K562 (cell line): ENCODE results near the gene MTLN. TPM values are rescaled to one million over a fixed set of nuclear protein-coding genes. Genes with fewer than 3 reads are reported as not detected.

Experiments
- CXXC5 ChIP-seq: fragments of 250-450 bp; sonication (Bioruptor Pico); IDR thresholded peaks from 2 replicates; pipeline ENCODE4 v1.8.0; 2022; ENCODE audit warnings: inconsistent platforms, mild to moderate bottlenecking, moderate library complexity
- ESRRA ChIP-seq: fragments of 450-650 bp; IDR thresholded peaks from 2 replicates; pipeline ENCODE4 v1.6.1; 2014; ENCODE audit warnings: low read depth, mild to moderate bottlenecking, moderate library complexity, borderline replicate concordance
- ILF3 ChIP-seq: fragments of 450-650 bp; IDR thresholded peaks from 2 replicates; pipeline ENCODE4 v1.6.1; 2018; ENCODE audit warnings: antibody characterized with exemption, mild to moderate bottlenecking, moderate library complexity, borderline replicate concordance
- MXI1 ChIP-seq: IDR thresholded peaks from 2 replicates; pipeline ENCODE4 v1.6.1; 2011; ENCODE audit warnings: low read depth, mild to moderate bottlenecking, improper control_type of control experiment, low read length
- PHF8 ChIP-seq: fragments of 200-600 bp; sonication (generic); IDR thresholded peaks from 2 replicates; pipeline ENCODE4 v1.6.1; 2012; ENCODE audit warnings: mixed run types, mild to moderate bottlenecking, inconsistent platforms, low read length, moderate library complexity, borderline replicate concordance
- RBFOX2 ChIP-seq: fragments of 200-400 bp; formaldehyde crosslinking; IDR thresholded peaks from 2 replicates; pipeline ENCODE4 v1.6.1; 2017; ENCODE audit warnings: low read depth, mild to moderate bottlenecking, low read length, moderate library complexity
- polyA plus RNA-seq, 8 experiments: library from polyadenylated mRNA; depleted of rRNA in 4 of 8; stranded (reverse) in 5 of 8; unstranded in 3 of 8; fragments of >200 nt; fragmentation: Nextera tagmentation in 2 of 8; fragmentation: Illumina TruSeq in 1 of 8; extraction: Ambion mirVana in 2 of 8; extraction: Trizol in 1 of 8; gene quantifications; 2 replicates each; pipeline versions ENCODE4 v1.2.1 to v1.2.3, GENCODE V29; 2011 to 2014; ENCODE audit warnings: inconsistent platforms in 1 of 8, missing spikeins in 1 of 8
- total RNA-seq, 7 experiments: library from RNA; depleted of rRNA in 6 of 7; stranded (reverse); fragments of >200 nt in 6 of 7; fragmentation: Illumina TruSeq in 2 of 7; extraction: Trizol in 2 of 7; gene quantifications; 2 replicates each; pipeline versions ENCODE4 v1.2.1 to v1.2.3, GENCODE V29; 2011 to 2021; ENCODE audit warnings: low replicate concordance in 1 of 7
- TF ChIP-seq, protein P1 (sequence below), 2 experiments: fragments of 450-650 bp; formaldehyde crosslinking in 1 of 2; IDR thresholded peaks; 2 replicates each; pipeline versions ENCODE4 v1.4.0 to v1.6.1; 2014 to 2020; ENCODE audit warnings: mild to moderate bottlenecking in 2 of 2, borderline replicate concordance in 1 of 2, low read depth in 1 of 2
- TF ChIP-seq, protein P2 (sequence below): sonication (generic); formaldehyde crosslinking; IDR thresholded peaks from 2 replicates; pipeline ENCODE4 v1.8.0; 2023; ENCODE audit warnings: missing genetic modification reagents, mild to moderate bottlenecking, borderline replicate concordance

Gene MTLN
- total and polyA plus RNA-seq, 9 of the 15 experiments (the other 6 are each of a cell fraction or from before 2014, with no cell fraction given): 7.3 to 129 (median 39.4) TPM

DNA sequence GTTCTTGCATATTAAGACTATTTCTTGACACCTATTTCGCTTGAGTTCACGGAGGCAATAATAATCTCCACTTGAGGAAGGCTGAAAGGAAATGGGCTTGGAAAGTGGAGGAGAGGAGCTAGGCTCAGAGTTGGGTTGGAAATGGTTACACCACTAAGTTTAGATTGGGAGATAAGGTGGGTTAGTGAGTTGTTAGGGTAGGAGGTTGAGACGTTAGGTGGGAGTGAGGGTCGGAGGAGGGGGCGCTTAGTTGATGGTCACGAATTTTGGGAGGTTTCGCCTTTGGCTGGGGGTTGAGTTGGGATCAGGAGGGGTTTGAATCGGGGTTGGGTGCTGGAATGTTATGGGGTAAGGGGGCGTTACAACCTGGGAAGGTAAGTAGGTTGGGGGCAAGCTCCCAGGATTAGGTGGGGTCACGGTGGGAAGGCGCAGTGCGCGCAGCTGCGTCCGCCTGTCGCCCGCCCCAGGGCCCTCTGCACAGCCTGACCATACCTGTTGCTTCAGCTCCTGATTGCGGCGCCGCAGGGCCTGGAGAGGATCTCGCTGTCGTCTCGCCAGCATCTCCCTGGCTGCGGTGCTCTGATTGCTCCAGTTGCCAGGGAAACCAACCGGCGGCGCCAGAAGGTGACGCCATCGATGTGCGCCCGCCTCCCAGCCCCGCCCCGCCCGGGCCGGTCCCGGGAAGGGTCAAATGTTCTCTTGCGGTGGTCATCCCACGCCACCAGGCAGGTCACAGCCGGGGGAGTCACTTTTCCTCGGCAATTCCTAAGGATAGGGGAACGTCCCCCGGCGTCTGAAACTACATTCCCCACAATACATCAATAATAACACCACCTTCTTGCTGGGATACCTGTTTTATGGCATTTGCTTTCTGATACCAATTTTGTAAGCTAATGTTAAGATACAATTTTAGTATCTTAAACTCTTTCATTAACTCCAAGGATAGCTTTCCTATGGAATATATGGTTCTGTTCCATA lies 7.7 kb downstream of the MTLN start, which contains the start of gene NPHP1 (continued):
- TF ChIP-seq, protein P1, sequence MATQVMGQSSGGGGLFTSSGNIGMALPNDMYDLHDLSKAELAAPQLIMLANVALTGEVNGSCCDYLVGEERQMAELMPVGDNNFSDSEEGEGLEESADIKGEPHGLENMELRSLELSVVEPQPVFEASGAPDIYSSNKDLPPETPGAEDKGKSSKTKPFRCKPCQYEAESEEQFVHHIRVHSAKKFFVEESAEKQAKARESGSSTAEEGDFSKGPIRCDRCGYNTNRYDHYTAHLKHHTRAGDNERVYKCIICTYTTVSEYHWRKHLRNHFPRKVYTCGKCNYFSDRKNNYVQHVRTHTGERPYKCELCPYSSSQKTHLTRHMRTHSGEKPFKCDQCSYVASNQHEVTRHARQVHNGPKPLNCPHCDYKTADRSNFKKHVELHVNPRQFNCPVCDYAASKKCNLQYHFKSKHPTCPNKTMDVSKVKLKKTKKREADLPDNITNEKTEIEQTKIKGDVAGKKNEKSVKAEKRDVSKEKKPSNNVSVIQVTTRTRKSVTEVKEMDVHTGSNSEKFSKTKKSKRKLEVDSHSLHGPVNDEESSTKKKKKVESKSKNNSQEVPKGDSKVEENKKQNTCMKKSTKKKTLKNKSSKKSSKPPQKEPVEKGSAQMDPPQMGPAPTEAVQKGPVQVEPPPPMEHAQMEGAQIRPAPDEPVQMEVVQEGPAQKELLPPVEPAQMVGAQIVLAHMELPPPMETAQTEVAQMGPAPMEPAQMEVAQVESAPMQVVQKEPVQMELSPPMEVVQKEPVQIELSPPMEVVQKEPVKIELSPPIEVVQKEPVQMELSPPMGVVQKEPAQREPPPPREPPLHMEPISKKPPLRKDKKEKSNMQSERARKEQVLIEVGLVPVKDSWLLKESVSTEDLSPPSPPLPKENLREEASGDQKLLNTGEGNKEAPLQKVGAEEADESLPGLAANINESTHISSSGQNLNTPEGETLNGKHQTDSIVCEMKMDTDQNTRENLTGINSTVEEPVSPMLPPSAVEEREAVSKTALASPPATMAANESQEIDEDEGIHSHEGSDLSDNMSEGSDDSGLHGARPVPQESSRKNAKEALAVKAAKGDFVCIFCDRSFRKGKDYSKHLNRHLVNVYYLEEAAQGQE (IDR thresholded peaks at IDR 0.05; ENCODE audit: borderline replicate concordance): no peak
- TF ChIP-seq, protein P1 (CRISPR knock-in tag; IDR thresholded peaks at IDR 0.05; ENCODE audit: low read depth): peak; percentile 30; the same call in 1 of the 2 replicates
- TF ChIP-seq, protein P2, sequence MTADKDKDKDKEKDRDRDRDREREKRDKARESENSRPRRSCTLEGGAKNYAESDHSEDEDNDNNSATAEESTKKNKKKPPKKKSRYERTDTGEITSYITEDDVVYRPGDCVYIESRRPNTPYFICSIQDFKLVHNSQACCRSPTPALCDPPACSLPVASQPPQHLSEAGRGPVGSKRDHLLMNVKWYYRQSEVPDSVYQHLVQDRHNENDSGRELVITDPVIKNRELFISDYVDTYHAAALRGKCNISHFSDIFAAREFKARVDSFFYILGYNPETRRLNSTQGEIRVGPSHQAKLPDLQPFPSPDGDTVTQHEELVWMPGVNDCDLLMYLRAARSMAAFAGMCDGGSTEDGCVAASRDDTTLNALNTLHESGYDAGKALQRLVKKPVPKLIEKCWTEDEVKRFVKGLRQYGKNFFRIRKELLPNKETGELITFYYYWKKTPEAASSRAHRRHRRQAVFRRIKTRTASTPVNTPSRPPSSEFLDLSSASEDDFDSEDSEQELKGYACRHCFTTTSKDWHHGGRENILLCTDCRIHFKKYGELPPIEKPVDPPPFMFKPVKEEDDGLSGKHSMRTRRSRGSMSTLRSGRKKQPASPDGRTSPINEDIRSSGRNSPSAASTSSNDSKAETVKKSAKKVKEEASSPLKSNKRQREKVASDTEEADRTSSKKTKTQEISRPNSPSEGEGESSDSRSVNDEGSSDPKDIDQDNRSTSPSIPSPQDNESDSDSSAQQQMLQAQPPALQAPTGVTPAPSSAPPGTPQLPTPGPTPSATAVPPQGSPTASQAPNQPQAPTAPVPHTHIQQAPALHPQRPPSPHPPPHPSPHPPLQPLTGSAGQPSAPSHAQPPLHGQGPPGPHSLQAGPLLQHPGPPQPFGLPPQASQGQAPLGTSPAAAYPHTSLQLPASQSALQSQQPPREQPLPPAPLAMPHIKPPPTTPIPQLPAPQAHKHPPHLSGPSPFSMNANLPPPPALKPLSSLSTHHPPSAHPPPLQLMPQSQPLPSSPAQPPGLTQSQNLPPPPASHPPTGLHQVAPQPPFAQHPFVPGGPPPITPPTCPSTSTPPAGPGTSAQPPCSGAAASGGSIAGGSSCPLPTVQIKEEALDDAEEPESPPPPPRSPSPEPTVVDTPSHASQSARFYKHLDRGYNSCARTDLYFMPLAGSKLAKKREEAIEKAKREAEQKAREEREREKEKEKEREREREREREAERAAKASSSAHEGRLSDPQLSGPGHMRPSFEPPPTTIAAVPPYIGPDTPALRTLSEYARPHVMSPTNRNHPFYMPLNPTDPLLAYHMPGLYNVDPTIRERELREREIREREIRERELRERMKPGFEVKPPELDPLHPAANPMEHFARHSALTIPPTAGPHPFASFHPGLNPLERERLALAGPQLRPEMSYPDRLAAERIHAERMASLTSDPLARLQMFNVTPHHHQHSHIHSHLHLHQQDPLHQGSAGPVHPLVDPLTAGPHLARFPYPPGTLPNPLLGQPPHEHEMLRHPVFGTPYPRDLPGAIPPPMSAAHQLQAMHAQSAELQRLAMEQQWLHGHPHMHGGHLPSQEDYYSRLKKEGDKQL (CRISPR knock-in tag): no peak
- peak; percentile 83 for TF ChIP-seq RBFOX2
- peak; percentile 53; the same call in 1 of the 2 replicates for TF ChIP-seq ESRRA
- TF ChIP-seq CXXC5: peak; percentile 71
- peak; percentile 79; the same call in 1 of the 2 replicates for TF ChIP-seq PHF8
- peak; percentile 89 for TF ChIP-seq MXI1
- no peak for TF ChIP-seq ILF3
